Progenitor cell of endocrine pancreas (in vitro differentiated cells): ENCODE results near the gene KIAA0319L. TPM values are rescaled to one million over a fixed set of nuclear protein-coding genes. Genes with fewer than 3 reads are reported as not detected.

Experiments used
- DNase-seq: peaks from one replicate; pipeline ENCODE4 v3.0.0; 2021; ENCODE audit warnings: low spot score; ENCODE audit not compliant: unreplicated experiment
- H3K27ac Mint-ChIP-seq: 2 replicates; pipeline ENCODE4 v1.8.0; 2021; ENCODE audit warnings: mild to moderate bottlenecking, moderate library complexity, mixed read lengths
- H3K27me3 Mint-ChIP-seq: 2 replicates; pipeline ENCODE4 v1.8.0; 2021; ENCODE audit warnings: mixed read lengths
- H3K36me3 Mint-ChIP-seq: 2 replicates; pipeline ENCODE4 v1.8.0; 2022; ENCODE audit warnings: mixed read lengths; ENCODE audit not compliant: insufficient read depth
- H3K4me1 Mint-ChIP-seq: 2 replicates; pipeline ENCODE4 v1.8.0; 2021; ENCODE audit warnings: low read depth, mixed read lengths
- H3K4me3 Mint-ChIP-seq: 2 replicates; pipeline ENCODE4 v1.8.0; 2021; ENCODE audit warnings: low read depth, mild to moderate bottlenecking, moderate library complexity, mixed read lengths
- H3K9me3 Mint-ChIP-seq: 2 replicates; pipeline ENCODE4 v1.8.0; 2021; ENCODE audit warnings: low read depth, mixed read lengths
- total RNA-seq: library from RNA; stranded (reverse); gene quantifications from 2 replicates; pipeline ENCODE4 v1.2.1, GENCODE V29; 2021
- TF ChIP-seq, protein P1 (sequence below): fragments of 200-600 bp; sonication (generic); IDR thresholded peaks from one replicate; pipeline ENCODE4 v1.5.0; 2021; ENCODE audit warnings: antibody characterized with exemption, mild to moderate bottlenecking; ENCODE audit not compliant: unreplicated experiment

KIAA0319L gene
- total RNA-seq, 1 donor from 2014 or later = 70.0 TPM

DNA sequence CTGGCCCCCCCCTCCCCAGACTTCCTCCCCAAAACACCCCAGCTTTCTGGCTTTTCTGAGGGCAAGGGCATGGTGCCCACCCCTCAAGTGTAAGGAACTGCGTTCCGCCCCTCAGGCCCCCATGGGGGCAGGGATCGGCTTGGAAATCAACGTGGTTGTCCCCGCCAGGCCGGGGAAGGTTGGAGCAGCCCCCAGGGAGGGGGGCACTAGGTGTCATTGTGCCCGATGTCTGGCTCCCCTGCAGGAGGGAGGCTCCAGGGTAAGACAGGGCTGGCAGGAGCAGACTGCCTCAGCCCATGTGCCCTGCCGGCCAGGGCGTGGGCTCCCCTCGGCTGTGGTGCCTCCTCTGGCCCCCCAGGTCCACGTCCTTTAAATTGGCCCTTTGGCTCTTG lies 8.5 kb upstream of the KIAA0319L start:
- no peak for DNase-seq
- H3K27ac Mint-ChIP-seq = no peak overlapping the region
- no peaks in the 10 kb centered on the region for H3K4me1 Mint-ChIP-seq
- H3K36me3 Mint-ChIP-seq = peaks cover 10% of the 10 kb centered on the region
- TF ChIP-seq, protein P1, sequence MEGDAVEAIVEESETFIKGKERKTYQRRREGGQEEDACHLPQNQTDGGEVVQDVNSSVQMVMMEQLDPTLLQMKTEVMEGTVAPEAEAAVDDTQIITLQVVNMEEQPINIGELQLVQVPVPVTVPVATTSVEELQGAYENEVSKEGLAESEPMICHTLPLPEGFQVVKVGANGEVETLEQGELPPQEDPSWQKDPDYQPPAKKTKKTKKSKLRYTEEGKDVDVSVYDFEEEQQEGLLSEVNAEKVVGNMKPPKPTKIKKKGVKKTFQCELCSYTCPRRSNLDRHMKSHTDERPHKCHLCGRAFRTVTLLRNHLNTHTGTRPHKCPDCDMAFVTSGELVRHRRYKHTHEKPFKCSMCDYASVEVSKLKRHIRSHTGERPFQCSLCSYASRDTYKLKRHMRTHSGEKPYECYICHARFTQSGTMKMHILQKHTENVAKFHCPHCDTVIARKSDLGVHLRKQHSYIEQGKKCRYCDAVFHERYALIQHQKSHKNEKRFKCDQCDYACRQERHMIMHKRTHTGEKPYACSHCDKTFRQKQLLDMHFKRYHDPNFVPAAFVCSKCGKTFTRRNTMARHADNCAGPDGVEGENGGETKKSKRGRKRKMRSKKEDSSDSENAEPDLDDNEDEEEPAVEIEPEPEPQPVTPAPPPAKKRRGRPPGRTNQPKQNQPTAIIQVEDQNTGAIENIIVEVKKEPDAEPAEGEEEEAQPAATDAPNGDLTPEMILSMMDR = no peak
- peaks cover 27% of the 10 kb centered on the region for H3K27me3 Mint-ChIP-seq
- no peak overlapping the region for H3K4me3 Mint-ChIP-seq
- H3K9me3 Mint-ChIP-seq = no peaks in the 10 kb centered on the region

DNA sequence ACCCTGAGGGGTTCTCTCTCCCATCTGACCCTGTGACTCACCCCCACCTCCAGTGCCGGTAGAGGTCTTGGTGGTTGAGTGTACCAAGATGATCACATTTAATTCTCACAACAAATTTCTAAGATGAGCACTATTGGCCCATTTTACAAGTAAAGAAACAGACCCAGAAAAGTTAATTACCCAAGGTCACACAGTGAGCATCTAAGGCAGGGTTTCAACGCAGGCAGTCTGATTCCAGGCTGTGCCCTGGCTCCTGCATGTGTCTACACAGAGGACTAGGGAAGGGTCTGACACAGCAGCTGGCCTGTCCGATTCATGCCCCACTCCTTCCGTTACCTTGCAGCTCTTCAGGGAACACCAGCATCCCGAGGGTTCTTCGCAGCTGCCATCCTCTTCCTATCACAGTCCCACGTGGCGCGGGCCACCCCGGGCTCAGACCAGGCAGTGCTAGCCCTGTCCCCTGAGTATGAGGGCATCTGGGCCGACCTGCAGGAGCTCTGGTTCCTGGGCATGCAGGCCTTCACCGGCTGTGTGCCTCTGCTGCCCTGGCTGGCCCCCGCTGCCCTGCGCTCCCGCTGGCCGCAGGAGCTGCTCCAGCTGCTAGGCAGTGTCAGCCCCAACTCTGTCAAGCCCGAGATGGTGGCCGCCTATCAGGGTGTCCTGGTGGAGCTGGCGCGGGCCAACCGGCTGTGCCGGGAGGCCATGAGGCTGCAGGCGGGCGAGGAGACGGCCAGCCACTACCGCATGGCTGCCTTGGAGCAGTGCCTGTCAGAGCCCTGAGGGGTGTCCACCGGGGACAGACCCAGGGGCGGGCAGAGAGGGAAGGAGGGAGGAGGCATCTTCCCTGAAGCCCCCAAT lies 7.9 kb upstream of the KIAA0319L start:
- H3K27ac Mint-ChIP-seq = no peak overlapping the region
- no peak overlapping the region for H3K4me3 Mint-ChIP-seq
- no peaks in the 10 kb centered on the region for H3K9me3 Mint-ChIP-seq
- peaks cover 10% of the 10 kb centered on the region for H3K36me3 Mint-ChIP-seq
- no peak for DNase-seq
- no peaks in the 10 kb centered on the region for H3K4me1 Mint-ChIP-seq
- TF ChIP-seq, protein P1 = no peak
- peaks cover 21% of the 10 kb centered on the region for H3K27me3 Mint-ChIP-seq

DNA sequence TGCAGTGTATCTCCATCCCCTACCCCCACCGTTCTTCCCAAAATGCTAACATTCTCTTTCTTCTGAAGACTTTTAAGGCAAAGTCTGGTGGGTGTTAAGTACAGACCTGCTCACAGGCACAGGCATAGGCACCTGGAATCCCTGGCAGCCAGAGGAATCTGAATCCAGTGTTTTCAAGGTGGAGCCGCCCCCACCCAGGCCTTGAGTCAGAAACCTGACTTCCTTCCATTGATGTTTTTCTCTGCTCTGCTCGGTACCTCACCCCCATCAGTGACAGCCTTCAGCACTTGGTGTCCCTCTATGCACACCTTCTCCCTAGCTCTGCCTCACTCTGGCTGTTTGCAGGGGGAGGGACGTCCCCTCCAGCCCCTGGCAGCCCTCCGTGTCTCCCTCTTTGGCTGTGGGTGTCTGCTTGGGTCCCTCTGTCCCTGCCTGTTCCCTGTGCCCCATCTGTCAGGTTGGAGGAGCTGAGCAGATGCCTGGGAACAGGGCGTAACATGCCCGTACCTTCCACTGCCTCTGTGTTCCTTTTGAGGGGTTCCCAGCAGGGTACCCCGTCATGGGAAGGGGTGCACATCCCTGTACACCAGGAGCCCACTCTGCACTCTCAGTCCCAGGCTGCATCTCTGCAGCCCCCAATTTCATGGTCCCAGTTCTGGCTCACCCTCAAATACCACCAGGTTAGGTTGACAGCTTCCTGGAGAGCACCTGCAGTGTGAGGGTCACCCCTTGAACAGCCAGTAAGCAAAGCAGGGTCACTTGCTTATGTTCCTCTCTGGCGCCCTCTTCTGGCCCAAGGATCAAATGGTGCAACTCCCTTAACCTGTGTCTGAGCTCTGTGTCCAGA lies 7.1 kb upstream of the KIAA0319L start:
- no peaks in the 10 kb centered on the region for H3K4me1 Mint-ChIP-seq
- no peak overlapping the region for H3K27ac Mint-ChIP-seq
- H3K9me3 Mint-ChIP-seq = no peaks in the 10 kb centered on the region
- peak; percentile 71 for DNase-seq
- H3K36me3 Mint-ChIP-seq = peaks cover 10% of the 10 kb centered on the region
- H3K4me3 Mint-ChIP-seq = no peak overlapping the region
- peaks cover 13% of the 10 kb centered on the region for H3K27me3 Mint-ChIP-seq
- TF ChIP-seq, protein P1 = peak; percentile 79

DNA sequence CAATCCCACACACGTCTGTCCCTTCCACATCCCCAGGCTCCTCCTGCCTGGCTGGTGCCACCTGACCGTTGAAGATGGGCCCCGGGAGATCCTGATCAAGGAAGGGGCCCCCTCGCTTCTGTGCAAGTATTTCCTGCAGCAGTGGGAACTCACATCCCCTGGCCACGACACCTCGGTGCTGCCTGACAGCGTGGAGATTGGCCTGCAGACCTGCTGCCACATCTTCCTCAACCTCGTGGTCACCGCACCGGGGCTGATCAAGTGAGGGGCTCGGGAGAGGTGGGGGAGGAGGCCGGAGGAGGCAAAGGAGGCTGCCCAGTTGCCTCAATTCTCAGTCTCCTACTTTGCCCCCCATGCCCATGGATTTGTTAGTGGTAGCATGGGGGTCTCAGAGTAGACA lies 6.0 kb upstream of the KIAA0319L start:
- H3K27me3 Mint-ChIP-seq = peaks cover 4% of the 10 kb centered on the region
- peaks cover 3% of the 10 kb centered on the region for H3K4me1 Mint-ChIP-seq
- no peaks in the 10 kb centered on the region for H3K9me3 Mint-ChIP-seq
- TF ChIP-seq, protein P1 = no peak
- peaks cover 10% of the 10 kb centered on the region for H3K36me3 Mint-ChIP-seq
- no peak overlapping the region for H3K4me3 Mint-ChIP-seq
- H3K27ac Mint-ChIP-seq = no peak overlapping the region
- no peak for DNase-seq

DNA sequence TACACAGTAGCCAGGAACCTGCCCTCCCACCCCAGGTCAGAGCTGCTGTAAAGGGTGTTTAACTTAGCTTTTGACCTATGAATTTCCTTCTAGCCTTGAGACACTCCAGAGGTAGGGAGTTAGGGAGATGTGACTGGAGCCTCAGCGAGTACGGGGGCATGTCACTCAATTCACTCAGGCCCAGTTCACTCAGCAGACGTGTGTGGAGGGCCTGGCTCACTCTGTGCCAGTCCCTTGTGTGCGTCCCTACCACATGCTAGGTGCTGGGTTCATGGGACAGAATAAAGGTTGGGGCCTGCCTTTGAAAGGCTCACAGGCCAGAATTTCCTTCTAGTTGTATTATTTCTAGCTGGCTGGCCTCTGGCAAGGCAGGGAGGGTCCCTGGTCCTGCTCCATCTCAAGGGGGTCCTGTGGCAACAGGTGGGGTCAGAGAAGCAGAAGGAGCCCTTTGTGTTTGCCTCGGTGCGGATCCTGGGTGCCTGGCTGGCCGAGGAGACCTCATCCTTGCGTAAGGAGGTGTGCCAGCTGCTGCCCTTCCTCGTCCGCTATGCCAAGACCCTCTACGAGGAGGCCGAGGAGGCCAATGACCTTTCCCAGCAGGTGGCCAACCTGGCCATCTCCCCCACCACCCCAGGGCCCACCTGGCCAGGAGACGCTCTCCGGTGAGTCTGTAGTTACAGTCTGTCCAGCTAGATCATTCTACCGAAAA lies 4.9 kb upstream of the KIAA0319L start:
- Mint-ChIP-seq H3K9me3 (no peaks in the 10 kb centered on the region), H3K27ac (no peak overlapping the region), H3K27me3 (no peaks in the 10 kb centered on the region), H3K4me3 (no peak overlapping the region), H3K4me1 (peaks cover 3% of the 10 kb centered on the region), H3K36me3 (peaks cover 10% of the 10 kb centered on the region)
- TF ChIP-seq, protein P1 = no peak
- no peak for DNase-seq
